Breast epithelium (tissue), 4 donors: ENCODE data around the gene CXCL14. TPM values are rescaled to one million over a fixed set of nuclear protein-coding genes. Genes with fewer than 3 reads are reported as not detected.
A peak's percentile ranks its signal among the peaks of the same experiment; 100 is the strongest.

ENCODE experiments used
- DNase-seq, 2 donors: peaks; one replicate each; pipeline ENCODE4 v3.0.0-alpha.2; 2019; ENCODE audit warnings: low spot score in 2 of 2
- H3K27ac ChIP-seq, 2 donors: fragments of 200-600 bp; sonication (generic) in 1 of 2; one replicate each; pipeline ENCODE4 v1.5.1; 2016 to 2019; ENCODE audit warnings: mild to moderate bottlenecking in 1 of 2
- H3K27me3 ChIP-seq, 2 donors: fragments of 200-600 bp; sonication (generic) in 1 of 2; one replicate each; pipeline versions ENCODE4 v1.5.1 to v1.6.0; 2017 to 2019; ENCODE audit warnings: control low read depth in 1 of 2, mild to moderate bottlenecking in 1 of 2
- H3K36me3 ChIP-seq: fragments of 200-600 bp; one replicate; pipeline ENCODE4 v1.5.1; 2019
- H3K4me1 ChIP-seq, 2 donors: fragments of 200-600 bp; sonication (generic); one replicate each; pipeline ENCODE4 v1.5.1; 2016 to 2019; ENCODE audit warnings: control low read depth in 1 of 2
- H3K4me3 ChIP-seq, 3 donors: fragments of 200-600 bp; sonication (generic); 1 replicate in 2 of 3; 2 replicates in 1 of 3; pipeline ENCODE4 v1.5.1; 2016 to 2019; ENCODE audit warnings: mild to moderate bottlenecking in 3 of 3, moderate library complexity in 2 of 3
- H3K9me3 ChIP-seq, 2 donors: fragments of 200-600 bp; sonication (generic) in 1 of 2; one replicate each; pipeline ENCODE4 v1.5.1; 2016 to 2019; ENCODE audit warnings: control low read depth in 1 of 2
- CTCF ChIP-seq, 3 donors: fragments of 450-650 bp; IDR thresholded peaks; one replicate each; pipeline ENCODE4 v1.5.1; 2016 to 2017; ENCODE audit warnings: antibody characterized with exemption in 3 of 3, mild to moderate bottlenecking in 3 of 3, moderate library complexity in 3 of 3
- POLR2A ChIP-seq: fragments of 450-650 bp; IDR thresholded peaks from one replicate; pipeline ENCODE4 v1.6.1; 2016; ENCODE audit warnings: antibody characterized with exemption, mild to moderate bottlenecking, moderate library complexity
- POLR2AphosphoS5 ChIP-seq, 3 donors: sonication (generic); formaldehyde crosslinking; IDR thresholded peaks; one replicate each; pipeline ENCODE4 v1.6.1; 2017; ENCODE audit warnings: antibody characterized with exemption in 3 of 3
- intact Hi-C: fragments of 100-400 bp; cut with DNase I; formaldehyde crosslinking; loops from one replicate; pipeline ENCODE4 v1.15.1; 2023; ENCODE audit warnings: low total_unique reads
- total RNA-seq, 3 donors: library from RNA; depleted of rRNA; stranded (reverse); fragments of >200 nt; gene quantifications; one replicate each; pipeline ENCODE4 v1.1.0, GENCODE V29; 2016

CXCL14 gene
- total RNA-seq = 1,000 to 10,000 TPM in 1 of 3 donors, 10 to 100 TPM in 2; 45.5 to 1,054 (median 46.9) TPM

GRCh38 chr5:135578685-135579341 is at the start of gene CXCL14:
Gene CXCL14 (minus strand): TSS chr5:135578991. CDS start chr5:135578778, 213 bp downstream.
- peak in 1 of 2 donors; percentile 48 for DNase-seq
- intact Hi-C loops = no loop called here
- TF ChIP-seq CTCF (IDR thresholded peaks at IDR 0.05) = no peak
- TF ChIP-seq POLR2A = no peak
- TF ChIP-seq POLR2AphosphoS5 (IDR thresholded peaks at IDR 0.05) = no peak
- Histone ChIP-seq H3K36me3 (no peaks in the 10 kb centered on the region), H3K9me3 (no peaks in the 10 kb centered on the region), H3K4me1 (no peaks in the 10 kb centered on the region), H3K27me3 (peaks cover 0 to 31% of the 10 kb centered on the region in 2 donors), H3K27ac (peak within 1 kb of the TSS in 1 of 2 donors; percentile 74), H3K4me3 (peak within 1 kb of the TSS; percentile 59 to 69 (median 60))

GRCh38 chr5:135626636-135627035 is 47.8 kb upstream of the CXCL14 start:
- intact Hi-C loops = no loop called here

GRCh38 chr5:135625961-135626360 is 47.2 kb upstream of the CXCL14 start:
- Histone ChIP-seq H3K27ac (peak overlapping the region in 1 of 2 donors; percentile 25), H3K27me3 (no peaks in the 10 kb centered on the region), H3K4me1 (no peaks in the 10 kb centered on the region), H3K4me3 (no peak overlapping the region), H3K9me3 (peaks cover 0 to 3% of the 10 kb centered on the region in 2 donors), H3K36me3 (no peaks in the 10 kb centered on the region)
- TF ChIP-seq POLR2AphosphoS5 (IDR thresholded peaks at IDR 0.05) (no peak), POLR2A (no peak), CTCF (IDR thresholded peaks at IDR 0.05) (no peak)
- DNase-seq = no peak
- intact Hi-C loops = no loop called here

More at GRCh38 chr5:135626636-135627035, 47.8 kb upstream of the CXCL14 start:
- no peak for DNase-seq
- TF ChIP-seq POLR2AphosphoS5 (IDR thresholded peaks at IDR 0.05) = no peak
- no peak for TF ChIP-seq CTCF (IDR thresholded peaks at IDR 0.05)
- no peak for TF ChIP-seq POLR2A
- Histone ChIP-seq H3K4me1 (no peaks in the 10 kb centered on the region), H3K4me3 (no peak overlapping the region), H3K9me3 (peaks cover 0 to 3% of the 10 kb centered on the region in 2 donors), H3K27ac (no peak overlapping the region), H3K36me3 (no peaks in the 10 kb centered on the region), H3K27me3 (no peaks in the 10 kb centered on the region)

- H3K9me3 ChIP-seq = peaks cover 0 to 5% of the 10 kb centered on the region in 2 donors
- no peaks in the 10 kb centered on the region for H3K4me1 ChIP-seq
- intact Hi-C loops = no loop called here
- no peak overlapping the region for H3K4me3 ChIP-seq
- no peak for DNase-seq
- TF ChIP-seq POLR2A (no peak), POLR2AphosphoS5 (IDR thresholded peaks at IDR 0.05) (no peak), CTCF (IDR thresholded peaks at IDR 0.05) (no peak)
- H3K36me3 ChIP-seq = no peaks in the 10 kb centered on the region
- no peaks in the 10 kb centered on the region for H3K27me3 ChIP-seq
- peak overlapping the region in 1 of 2 donors; percentile 25 for H3K27ac ChIP-seq
These were observed 46.7 kb upstream of the CXCL14 start for GRCh38 chr5:135625486-135625885.

- intact Hi-C loops = no loop called here
- Histone ChIP-seq H3K27ac (no peak overlapping the region), H3K27me3 (no peaks in the 10 kb centered on the region), H3K4me3 (no peak overlapping the region), H3K4me1 (no peaks in the 10 kb centered on the region), H3K9me3 (peaks cover 0 to 9% of the 10 kb centered on the region in 2 donors), H3K36me3 (no peaks in the 10 kb centered on the region)
- TF ChIP-seq POLR2A (no peak), POLR2AphosphoS5 (IDR thresholded peaks at IDR 0.05) (no peak), CTCF (IDR thresholded peaks at IDR 0.05) (no peak)
- DNase-seq = no peak
These were observed 46.3 kb upstream of the CXCL14 start for GRCh38 chr5:135625061-135625460.
